Measurements from ENCODE around the gene BRD3OS. TPM values are rescaled to one million over a fixed set of nuclear protein-coding genes. Genes with fewer than 3 reads are reported as not detected.
"Not testable (repeated sequence)": the region's sequence is repeated elsewhere in the genome, so short reads cannot be mapped to it uniquely, and the experiment has no call there.

BRD3OS gene
- total and polyA plus RNA-seq, 2 experiments from 2014 or later: 18.6 to 32.3 TPM

DNA sequence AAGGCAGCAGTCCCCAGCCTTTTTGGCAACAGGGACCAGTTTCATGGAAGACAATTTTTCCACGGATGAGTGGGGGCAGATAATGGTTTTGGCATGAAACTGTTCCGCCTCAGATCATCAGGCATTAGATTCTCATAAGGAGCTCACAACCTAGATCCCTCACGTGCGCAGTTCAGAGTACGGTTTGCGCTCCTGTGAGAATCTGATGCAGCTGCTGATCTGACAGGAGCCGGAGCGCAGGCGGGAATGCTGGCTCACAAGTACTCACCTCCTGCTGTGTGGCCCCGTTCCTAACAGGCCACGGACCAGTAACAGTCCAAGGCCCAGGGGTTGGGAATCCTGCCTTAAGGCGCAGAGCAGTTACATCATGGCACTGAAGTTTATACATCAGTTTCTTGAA lies 45.9 kb downstream of the BRD3OS start:
- H3K36me3 ChIP-seq: no peaks in the 10 kb centered on the region
- H3K9me3 ChIP-seq (ENCODE audit: low read depth): no peaks in the 10 kb centered on the region
- peaks cover 4% of the 10 kb centered on the region for H3K27me3 ChIP-seq
- no peak overlapping the region for H3K27ac ChIP-seq
- TF ChIP-seq, protein P1, sequence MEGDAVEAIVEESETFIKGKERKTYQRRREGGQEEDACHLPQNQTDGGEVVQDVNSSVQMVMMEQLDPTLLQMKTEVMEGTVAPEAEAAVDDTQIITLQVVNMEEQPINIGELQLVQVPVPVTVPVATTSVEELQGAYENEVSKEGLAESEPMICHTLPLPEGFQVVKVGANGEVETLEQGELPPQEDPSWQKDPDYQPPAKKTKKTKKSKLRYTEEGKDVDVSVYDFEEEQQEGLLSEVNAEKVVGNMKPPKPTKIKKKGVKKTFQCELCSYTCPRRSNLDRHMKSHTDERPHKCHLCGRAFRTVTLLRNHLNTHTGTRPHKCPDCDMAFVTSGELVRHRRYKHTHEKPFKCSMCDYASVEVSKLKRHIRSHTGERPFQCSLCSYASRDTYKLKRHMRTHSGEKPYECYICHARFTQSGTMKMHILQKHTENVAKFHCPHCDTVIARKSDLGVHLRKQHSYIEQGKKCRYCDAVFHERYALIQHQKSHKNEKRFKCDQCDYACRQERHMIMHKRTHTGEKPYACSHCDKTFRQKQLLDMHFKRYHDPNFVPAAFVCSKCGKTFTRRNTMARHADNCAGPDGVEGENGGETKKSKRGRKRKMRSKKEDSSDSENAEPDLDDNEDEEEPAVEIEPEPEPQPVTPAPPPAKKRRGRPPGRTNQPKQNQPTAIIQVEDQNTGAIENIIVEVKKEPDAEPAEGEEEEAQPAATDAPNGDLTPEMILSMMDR (IDR thresholded peaks at IDR 0.05; ENCODE audit: low read depth, low read length): no peak
- H3K4me3 ChIP-seq: no peak overlapping the region
- H3K4me1 ChIP-seq (ENCODE audit: low read depth): peaks cover 4% of the 10 kb centered on the region
- DNase-seq (ENCODE audit: low read depth in 1 of 2, low spot score in 1 of 2): no peak

DNA sequence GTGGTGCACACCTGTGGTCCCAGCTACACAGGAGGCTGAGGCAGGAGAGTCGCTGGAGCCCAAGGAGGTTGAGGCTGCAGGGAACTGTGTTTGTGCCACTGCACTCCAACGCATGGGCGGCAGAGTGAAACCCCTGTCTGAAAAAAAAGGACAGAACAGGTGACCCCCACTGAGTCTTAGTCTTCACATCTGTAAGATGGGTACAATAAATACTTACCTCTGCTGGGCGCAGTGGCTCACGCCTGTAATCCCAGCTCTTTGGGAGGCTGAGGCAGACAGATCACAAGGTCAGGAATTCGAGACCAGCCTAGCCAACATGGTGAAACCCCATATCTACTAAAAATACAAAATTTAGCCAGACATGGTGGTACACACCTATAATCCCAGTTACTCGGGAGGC lies 47.4 kb downstream of the BRD3OS start:
- DNase-seq (ENCODE audit: low read depth in 1 of 2, low spot score in 1 of 2); H3K27ac ChIP-seq; H3K4me1 ChIP-seq (ENCODE audit: low read depth); H3K27me3 ChIP-seq; H3K9me3 ChIP-seq (ENCODE audit: low read depth); H3K36me3 ChIP-seq; H3K4me3 ChIP-seq: not testable (repeated sequence)

DNA sequence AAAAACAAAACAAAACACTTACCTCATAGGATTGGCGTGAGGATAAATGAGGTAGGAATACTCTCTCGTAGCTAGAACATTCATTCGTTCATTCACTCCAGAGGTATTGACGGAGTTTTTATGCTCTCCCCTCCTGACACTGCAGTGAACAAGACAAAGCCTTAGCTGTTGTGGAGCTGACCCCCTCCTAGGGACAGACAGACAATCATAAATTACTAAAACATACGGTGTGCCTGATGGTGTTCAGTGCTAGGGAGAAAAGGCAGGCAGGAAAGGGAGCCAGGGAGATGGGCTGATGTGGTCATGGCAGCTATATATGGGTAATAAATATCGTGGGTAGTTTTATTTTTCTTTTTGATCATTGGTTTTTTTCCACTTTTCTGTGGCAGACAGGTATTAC lies 48.2 kb downstream of the BRD3OS start:
- Histone ChIP-seq H3K27me3 (peaks cover 4% of the 10 kb centered on the region), H3K27ac (no peak overlapping the region), H3K4me1 (ENCODE audit: low read depth) (no peaks in the 10 kb centered on the region), H3K4me3 (no peak overlapping the region), H3K36me3 (no peaks in the 10 kb centered on the region), H3K9me3 (ENCODE audit: low read depth) (no peaks in the 10 kb centered on the region)
- TF ChIP-seq, protein P1 (IDR thresholded peaks at IDR 0.05; ENCODE audit: low read depth, low read length): no peak
- DNase-seq (ENCODE audit: low read depth in 1 of 2, low spot score in 1 of 2): no peak

DNA sequence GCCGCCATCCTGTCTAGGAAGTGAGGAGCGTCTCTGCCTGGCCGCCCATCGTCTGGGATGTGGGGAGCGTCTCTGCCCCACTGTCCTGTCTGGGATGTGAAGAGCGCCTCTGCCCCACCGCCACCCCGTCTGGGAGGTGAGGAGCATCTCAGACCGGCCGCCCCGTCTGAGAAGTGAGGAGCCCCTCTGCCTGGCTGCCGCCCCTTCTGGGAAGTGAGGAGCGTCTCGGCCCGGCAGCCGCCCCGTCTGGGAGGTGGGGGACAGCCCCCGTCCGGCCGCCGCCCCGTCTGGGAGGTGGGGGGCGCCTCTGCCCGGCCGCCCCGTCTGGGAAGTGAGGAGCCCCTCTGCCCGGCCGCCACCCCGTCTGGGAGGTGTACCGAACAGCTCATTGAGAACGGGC lies 50.4 kb downstream of the BRD3OS start:
- not testable (repeated sequence) for DNase-seq (ENCODE audit: low read depth in 1 of 2, low spot score in 1 of 2); H3K27me3 ChIP-seq; H3K4me3 ChIP-seq; H3K27ac ChIP-seq; H3K4me1 ChIP-seq (ENCODE audit: low read depth); H3K36me3 ChIP-seq; H3K9me3 ChIP-seq (ENCODE audit: low read depth)

DNA sequence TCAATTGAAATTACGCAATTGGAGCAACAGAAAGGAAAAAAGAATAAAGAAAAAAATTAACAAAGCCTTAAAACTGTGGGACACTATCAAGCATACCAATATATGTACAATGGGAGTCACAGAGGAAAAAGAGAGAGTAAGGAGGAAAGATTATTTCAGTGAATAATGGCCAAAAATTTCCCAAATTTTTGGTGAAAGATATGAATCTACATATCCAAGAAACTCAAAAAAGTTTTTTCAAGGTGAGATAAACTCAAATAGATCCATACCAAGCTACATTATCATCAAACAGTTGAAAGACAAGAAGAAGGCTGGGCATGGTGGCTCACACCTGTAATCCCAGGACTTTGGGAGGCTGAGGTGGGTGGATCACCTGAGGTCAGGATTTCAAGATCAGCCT lies 51.4 kb downstream of the BRD3OS start:
- H3K27me3 ChIP-seq: no peaks in the 10 kb centered on the region
- no peak overlapping the region for H3K27ac ChIP-seq
- H3K4me1 ChIP-seq (ENCODE audit: low read depth): no peaks in the 10 kb centered on the region
- no peak for DNase-seq (ENCODE audit: low read depth in 1 of 2, low spot score in 1 of 2)
- TF ChIP-seq, protein P1 (IDR thresholded peaks at IDR 0.05; ENCODE audit: low read depth, low read length): no peak
- H3K4me3 ChIP-seq: no peak overlapping the region
- H3K9me3 ChIP-seq (ENCODE audit: low read depth): no peaks in the 10 kb centered on the region
- H3K36me3 ChIP-seq: no peaks in the 10 kb centered on the region

Other genes starting within 250 kb of the BRD3OS start
- 6.7 and 10.8 TPM in 2 replicates for gene VAV2, start 33.2 kb upstream of the BRD3OS start, total RNA-seq
- 15.3 and 18.3 TPM in 2 replicates for gene VAV2, start 33.2 kb upstream of the BRD3OS start, polyA plus RNA-seq
- gene BRD3, start 42.5 kb downstream of the BRD3OS start, total RNA-seq: 27.0 and 42.6 TPM in 2 replicates
- 43.2 and 44.9 TPM in 2 replicates for gene BRD3, start 42.5 kb downstream of the BRD3OS start, polyA plus RNA-seq
- gene WDR5, start 110.6 kb downstream of the BRD3OS start, total RNA-seq: 26.0 and 27.3 TPM in 2 replicates
- gene WDR5, start 110.6 kb downstream of the BRD3OS start, polyA plus RNA-seq: 21.0 and 27.3 TPM in 2 replicates
- gene RNU6ATAC, start 139.1 kb downstream of the BRD3OS start, total RNA-seq: not detected in 2 replicates
- not detected in 2 replicates for gene RNU6ATAC, start 139.1 kb downstream of the BRD3OS start, polyA plus RNA-seq